Pancreas (tissue), 10 donors: ENCODE measurements around the gene ALDH9A1. TPM values are rescaled to one million over a fixed set of nuclear protein-coding genes. Genes with fewer than 3 reads are reported as not detected.

Experiments
- ATAC-seq, 4 donors: fragments of 200-7000 bp; cut with Tn5 transposase; one replicate each; pipeline versions ENCODE4 v1.8.0 to v1.9.1; 2020; ENCODE audit warnings: mild to moderate bottlenecking in 4 of 4, moderate library complexity in 4 of 4
- DNase-seq, 6 donors: peaks; one replicate each; pipeline ENCODE4 v3.0.0-alpha.2; 2020
- FAIRE-seq: peaks from 2 replicates; lab custom pipeline; 2012; peaks lifted over from hg19 to GRCh38; lab: Jason Lieb, UNC
- H3K27ac ChIP-seq, 4 donors: fragments of 200-600 bp; sonication (generic); 1 replicate in 3 of 4; 2 replicates in 1 of 4; pipeline versions ENCODE4 v1.5.0 to v1.8.0; 2020
- H3K27me3 ChIP-seq, 4 donors: fragments of 200-600 bp; one replicate each; pipeline ENCODE4 v1.8.0; 2021
- H3K36me3 ChIP-seq, 3 donors: fragments of 200-600 bp; sonication (generic) in 1 of 3; one replicate each; pipeline versions ENCODE4 v1.5.0 to v1.8.0; 2020 to 2021
- H3K4me1 ChIP-seq, 3 donors: fragments of 200-600 bp; one replicate each; pipeline ENCODE4 v1.8.0; 2021
- H3K4me3 ChIP-seq, 4 donors: fragments of 200-600 bp; sonication (generic) in 2 of 4; one replicate each; pipeline versions ENCODE4 v1.5.0 to v1.8.0; 2020 to 2021
- H3K9me3 ChIP-seq, 4 donors: fragments of 200-600 bp; one replicate each; pipeline ENCODE4 v1.8.0; 2021
- WGBS, 2 donors: extraction: QIAGEN DNeasy Blood & Tissue Kit; methylation state at CpG; one replicate each; pipeline ENCODE4 v1.1.7; 2013; 5-methylcytosine and 5-hydroxymethylcytosine counted together
- intact Hi-C, 3 donors: fragments of 100-400 bp; cut with DNase I; formaldehyde crosslinking; loops; one replicate each; pipeline versions ENCODE4 v1.11.1 to v1.14.2; 2022
- polyA plus RNA-seq, 2 donors: library from polyadenylated mRNA; stranded (reverse); fragments of 200-250 nt; gene quantifications; one replicate each; pipeline ENCODE4 v1.2.3, GENCODE V29; 2013
- total RNA-seq, 6 donors: library from RNA; stranded (reverse); fragmentation: NEBNext Ultra II Directional in 4 of 6; extraction: Animal tissue kit (Norgen Biotek cat#: 25700) in 4 of 6; gene quantifications; one replicate each; pipeline versions ENCODE4 v1.2.1 to v1.2.4, GENCODE V29; 2021 to 2023
- TF ChIP-seq, protein P1 (sequence below), 4 donors: fragments of 200-600 bp; sonication (generic) in 3 of 4; IDR thresholded peaks; one replicate each; pipeline versions ENCODE4 v1.5.0 to v1.8.0; 2021; ENCODE audit warnings: antibody characterized with exemption in 4 of 4
- donor health status: healthy with polysubstance abuse.
- donor health status: DM: no; HTN: no; CAD: no; lungs with moderate emphysema.
- donor health status: DM: no; HTN: no; CAD: no.
- donor health status: control.
- donor health status: control.
- donor health status: Bipolar disorder and iron deficiency.
- donor health status: DM: yes; HTN: yes; CAD: no.
- donor health status: DM: no; HTN: no; CAD: no.
- donor health status: DM: no; HTN: no; CAD: no.
- donor health status: DM: yes; HTN: yes; CAD: no.

ALDH9A1 gene
- total and polyA plus RNA-seq, 8 donors: 13.1 to 37.6 (median 23.1) TPM

DNA sequence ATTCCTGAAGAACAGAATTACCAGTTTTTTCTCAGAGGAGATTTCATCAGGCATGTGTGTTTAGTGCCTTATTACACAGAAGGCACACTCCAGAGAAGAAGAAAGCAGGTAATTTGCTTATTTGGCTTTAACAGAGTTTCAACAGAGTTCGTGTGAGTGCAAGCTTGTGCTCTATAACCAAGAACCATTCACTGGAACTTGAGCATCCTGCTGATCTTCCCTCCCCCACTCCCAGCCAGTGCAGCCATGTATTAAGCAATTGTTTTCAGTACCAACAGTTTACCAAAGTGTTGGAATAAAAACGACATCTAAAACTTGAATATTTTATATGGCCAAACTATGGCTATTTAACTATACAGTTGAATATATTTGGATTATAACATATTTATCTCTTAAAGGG lies 63.0 kb downstream of the ALDH9A1 start:
- Histone ChIP-seq H3K36me3 (no peaks in the 10 kb centered on the region), H3K9me3 (no peaks in the 10 kb centered on the region), H3K4me3 (no peak overlapping the region), H3K4me1 (peaks cover 12 to 31% (median 27%) of the 10 kb centered on the region in 3 donors), H3K27ac (no peak overlapping the region), H3K27me3 (no peaks in the 10 kb centered on the region)
- TF ChIP-seq, protein P1, sequence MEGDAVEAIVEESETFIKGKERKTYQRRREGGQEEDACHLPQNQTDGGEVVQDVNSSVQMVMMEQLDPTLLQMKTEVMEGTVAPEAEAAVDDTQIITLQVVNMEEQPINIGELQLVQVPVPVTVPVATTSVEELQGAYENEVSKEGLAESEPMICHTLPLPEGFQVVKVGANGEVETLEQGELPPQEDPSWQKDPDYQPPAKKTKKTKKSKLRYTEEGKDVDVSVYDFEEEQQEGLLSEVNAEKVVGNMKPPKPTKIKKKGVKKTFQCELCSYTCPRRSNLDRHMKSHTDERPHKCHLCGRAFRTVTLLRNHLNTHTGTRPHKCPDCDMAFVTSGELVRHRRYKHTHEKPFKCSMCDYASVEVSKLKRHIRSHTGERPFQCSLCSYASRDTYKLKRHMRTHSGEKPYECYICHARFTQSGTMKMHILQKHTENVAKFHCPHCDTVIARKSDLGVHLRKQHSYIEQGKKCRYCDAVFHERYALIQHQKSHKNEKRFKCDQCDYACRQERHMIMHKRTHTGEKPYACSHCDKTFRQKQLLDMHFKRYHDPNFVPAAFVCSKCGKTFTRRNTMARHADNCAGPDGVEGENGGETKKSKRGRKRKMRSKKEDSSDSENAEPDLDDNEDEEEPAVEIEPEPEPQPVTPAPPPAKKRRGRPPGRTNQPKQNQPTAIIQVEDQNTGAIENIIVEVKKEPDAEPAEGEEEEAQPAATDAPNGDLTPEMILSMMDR (IDR thresholded peaks at IDR 0.05): no peak
- no peak for DNase-seq
- intact Hi-C loops: no loop called here
- no peak for ATAC-seq
- 35 to 56% methylated on average over 2 of the region's 2 CpGs for WGBS, 2 donors
- no peak for FAIRE-seq

DNA sequence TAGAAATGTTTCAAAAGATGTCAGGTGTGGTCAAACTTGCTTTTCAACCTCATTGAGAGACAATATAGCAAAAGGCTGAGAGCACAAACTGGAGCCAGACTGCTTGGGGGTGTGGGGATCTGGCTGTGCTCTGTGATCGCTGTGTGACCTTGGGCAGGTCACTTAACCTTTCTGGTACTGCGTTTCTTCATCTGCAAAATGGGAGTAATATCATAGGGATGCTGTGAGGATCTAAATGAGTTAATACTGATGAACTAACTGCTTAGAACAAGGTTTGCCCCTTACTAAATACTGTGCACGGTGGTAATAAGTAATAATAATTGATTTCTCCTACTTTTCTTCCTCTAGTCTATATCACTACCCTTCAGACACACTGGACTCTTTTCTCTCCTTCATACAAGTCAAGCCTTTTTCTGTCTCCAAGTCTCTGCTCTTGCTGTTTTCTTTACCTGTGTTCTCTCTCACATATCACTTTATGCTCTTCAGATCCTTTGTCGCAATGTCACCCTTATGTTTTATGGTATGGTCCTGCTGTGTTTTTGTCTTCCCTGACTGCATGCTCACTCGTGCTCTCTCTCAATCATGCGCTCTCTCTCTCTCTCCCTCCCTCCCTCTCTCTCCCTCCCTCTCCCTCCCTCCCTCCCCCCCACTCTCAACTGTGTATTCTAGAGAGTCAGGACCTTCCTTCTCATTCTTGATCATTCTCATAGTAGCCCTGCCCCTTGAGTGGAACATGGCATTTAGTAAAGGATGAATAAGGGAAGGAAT lies 64.0 kb downstream of the ALDH9A1 start:
- intact Hi-C loops: no loop called here
- Histone ChIP-seq H3K27me3 (no peaks in the 10 kb centered on the region), H3K4me3 (no peak overlapping the region), H3K27ac (no peak overlapping the region), H3K9me3 (no peaks in the 10 kb centered on the region), H3K4me1 (peaks cover 12 to 31% (median 27%) of the 10 kb centered on the region in 3 donors), H3K36me3 (no peaks in the 10 kb centered on the region)
- no peak for DNase-seq
- no peak for FAIRE-seq
- 59 to 63% methylated on average over 6 of the region's 6 CpGs for WGBS, 2 donors
- TF ChIP-seq, protein P1 (IDR thresholded peaks at IDR 0.05): no peak
- no peak for ATAC-seq

DNA sequence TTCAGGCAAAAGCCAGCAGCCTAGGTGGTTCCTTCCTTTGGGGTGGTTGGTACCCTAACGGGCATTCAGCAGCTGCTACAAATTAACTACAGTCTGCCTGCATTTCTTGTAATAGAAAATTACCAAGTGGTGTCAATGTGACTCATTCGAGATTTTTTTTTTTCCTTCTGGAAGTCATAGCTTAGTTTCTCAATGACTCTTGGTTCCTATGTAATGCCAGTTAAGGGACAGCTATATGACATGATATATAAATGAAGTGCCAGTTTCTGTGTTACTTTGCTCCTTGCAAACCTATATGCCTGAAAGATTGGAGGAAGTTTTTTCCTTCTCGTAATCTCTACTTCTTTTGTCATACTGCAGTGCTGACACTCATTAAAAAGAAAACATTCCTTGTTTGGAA lies 64.7 kb downstream of the ALDH9A1 start:
- no peaks in the 10 kb centered on the region for H3K27me3 ChIP-seq
- TF ChIP-seq, protein P1 (IDR thresholded peaks at IDR 0.05): no peak
- no peaks in the 10 kb centered on the region for H3K36me3 ChIP-seq
- H3K9me3 ChIP-seq: no peaks in the 10 kb centered on the region
- H3K4me1 ChIP-seq: peaks cover 12 to 31% (median 27%) of the 10 kb centered on the region in 3 donors
- ATAC-seq: no peak
- FAIRE-seq: no peak
- intact Hi-C loops: no loop called here
- no peak overlapping the region for H3K27ac ChIP-seq
- H3K4me3 ChIP-seq: no peak overlapping the region
- 37 to 43% methylated on average over 3 of the region's 3 CpGs for WGBS, 2 donors
- no peak for DNase-seq

DNA sequence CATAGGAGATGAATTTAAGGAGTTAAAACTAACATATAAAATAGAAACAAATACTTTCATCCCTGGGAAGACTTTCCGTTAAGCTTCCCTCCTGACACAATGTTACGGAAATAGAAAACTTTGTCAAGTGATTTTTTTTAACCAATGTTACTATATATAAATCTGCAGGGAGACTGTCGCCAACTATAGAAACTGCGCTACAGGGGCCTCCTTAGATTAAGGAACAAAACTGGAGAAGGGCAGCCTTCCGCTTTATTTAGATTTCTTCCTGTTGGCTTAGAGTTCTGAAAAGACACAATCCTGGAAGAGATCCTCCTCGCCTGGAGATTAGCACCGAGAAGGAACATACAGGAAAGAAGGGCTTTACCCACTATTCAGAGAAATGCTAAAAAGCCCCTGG lies 65.9 kb downstream of the ALDH9A1 start:
- H3K9me3 ChIP-seq: no peaks in the 10 kb centered on the region
- FAIRE-seq: no peak
- H3K4me3 ChIP-seq: peak overlapping the region in 3 of 4 donors; percentile 77 to 80 (median 77)
- no peaks in the 10 kb centered on the region for H3K36me3 ChIP-seq
- 23 to 28% methylated on average over 7 of the region's 7 CpGs for WGBS, 2 donors
- intact Hi-C loops: no loop called here
- no peaks in the 10 kb centered on the region for H3K27me3 ChIP-seq
- DNase-seq: no peak
- TF ChIP-seq, protein P1 (IDR thresholded peaks at IDR 0.05): no peak
- peaks cover 5 to 26% (median 21%) of the 10 kb centered on the region in 3 donors for H3K4me1 ChIP-seq
- H3K27ac ChIP-seq: peak overlapping the region in 2 of 4 donors; percentile 94 to 95
- no peak for ATAC-seq

DNA sequence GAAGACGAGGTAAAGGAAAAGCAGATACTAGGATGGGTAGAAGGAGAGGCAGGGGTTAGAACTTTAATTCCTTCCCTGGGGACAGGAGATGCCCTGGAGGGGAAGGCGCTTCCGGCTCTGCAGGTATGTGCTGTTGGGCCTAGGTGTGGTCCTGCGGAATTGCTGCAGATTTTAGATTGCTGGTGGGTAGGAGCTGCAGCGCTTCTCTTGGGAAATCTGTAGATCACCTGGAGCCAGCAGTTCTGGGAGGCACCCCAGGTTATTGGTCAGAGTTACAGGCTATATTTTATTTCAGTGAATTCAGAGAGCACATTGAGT lies 66.3 kb downstream of the ALDH9A1 start:
- Histone ChIP-seq H3K27ac (peak overlapping the region; percentile 87 to 95 (median 94)), H3K27me3 (no peaks in the 10 kb centered on the region), H3K9me3 (no peaks in the 10 kb centered on the region), H3K36me3 (no peaks in the 10 kb centered on the region), H3K4me3 (peak overlapping the region; percentile 72 to 80 (median 77)), H3K4me1 (peaks cover 1 to 22% (median 21%) of the 10 kb centered on the region in 3 donors)
- 3 to 5% methylated on average over 5 of the region's 5 CpGs for WGBS, 2 donors
- intact Hi-C loops: no loop called here
- FAIRE-seq (no peak), ATAC-seq (peak; percentile 2 to 6 (median 4)), DNase-seq (no peak)
- TF ChIP-seq, protein P1 (IDR thresholded peaks at IDR 0.05): no peak
